NCI-H1417 (cell line): Measurements from ENCODE around the gene RHOG.
"Not testable (repeated sequence)": the region's sequence is repeated elsewhere in the genome, so short reads cannot be mapped to it uniquely, and the experiment has no call there.

ENCODE experiments used
- DNase-seq, 3 experiments: peaks; one replicate each; lab custom pipeline; 2025; lab: John Stamatoyannopoulos, UW

The RHOG gene

GRCh38 chr11:3808861-3809623 lies 31.7 kb downstream of the RHOG start:
- DNase-seq, result peak; percentile 24 to 62 (median 40)

GRCh38 chr11:3807909-3808860 lies 32.6 kb downstream of the RHOG start, which contains the start of gene PGAP2:
Gene PGAP2, plus strand, starts transcription at chr11:3808560. Its CDS starts 2,700 bp downstream, at chr11:3811260.
- DNase-seq, result peak; percentile 70 to 82 (median 77)

GRCh38 chr11:3803726-3804495 lies 36.8 kb downstream of the RHOG start:
- no peak for DNase-seq

- DNase-seq, result no peak
Measured at GRCh38 chr11:3802011-3802790, 38.6 kb downstream of the RHOG start.

GRCh38 chr11:3799873-3800272 lies 40.9 kb downstream of the RHOG start:
- no peak for DNase-seq

- no peak for DNase-seq
Measured at GRCh38 chr11:3799143-3799542, 41.6 kb downstream of the RHOG start.

GRCh38 chr11:3797329-3798090 lies 43.2 kb downstream of the RHOG start, which contains the start of gene NUP98:
Gene NUP98, minus strand, starts transcription at chr11:3797554. Its CDS starts 15,437 bp downstream, at chr11:3782117.
- DNase-seq, result peak; percentile 99 to 100 (median 99)

GRCh38 chr11:3796801-3797328 lies 43.9 kb downstream of the RHOG start:
- DNase-seq, result no peak

GRCh38 chr11:3796346-3796745 lies 44.4 kb downstream of the RHOG start:
- DNase-seq, result peak in 2 of 3 experiments; percentile 19 to 24

- no peak for DNase-seq
Measured at GRCh38 chr11:3796002-3796311, 44.8 kb downstream of the RHOG start.

GRCh38 chr11:3795131-3796001 lies 45.4 kb downstream of the RHOG start:
- no peak for DNase-seq

GRCh38 chr11:3794387-3794786 lies 46.4 kb downstream of the RHOG start:
- not testable (repeated sequence) for DNase-seq

GRCh38 chr11:3786781-3787428 lies 53.9 kb downstream of the RHOG start:
- DNase-seq, result no peak

GRCh38 chr11:3783611-3784010 lies 57.1 kb downstream of the RHOG start:
- no peak for DNase-seq

GRCh38 chr11:3782963-3783362 lies 57.8 kb downstream of the RHOG start:
- no peak for DNase-seq

- no peak for DNase-seq
Measured at GRCh38 chr11:3781423-3781822, 59.3 kb downstream of the RHOG start.
